Measurements from ENCODE around the gene POLRMT.
A peak's percentile ranks its signal among the peaks of the same experiment; 100 is the strongest.

Gene POLRMT

GRCh38 chr19:575527-576506, 57.5 kb downstream of the POLRMT start:
- DNase-seq = no peak

GRCh38 chr19:574658-575526, 58.4 kb downstream of the POLRMT start:
- no peak for DNase-seq

GRCh38 chr19:573519-573825, 59.9 kb downstream of the POLRMT start:
- DNase-seq = no peak

- peak; percentile 25 for DNase-seq
These were observed 60.4 kb downstream of the POLRMT start for GRCh38 chr19:572743-573518.

- DNase-seq = peak; percentile 97
These were observed 61.1 kb downstream of the POLRMT start, which contains the start of gene BSG for GRCh38 chr19:572140-572742. BSG (plus strand) TSS chr19:572596; CDS start chr19:572635, 39 bp downstream.

GRCh38 chr19:571566-571974, 61.8 kb downstream of the POLRMT start:
- no peak for DNase-seq

- peak; percentile 64 for DNase-seq
These were observed 62.3 kb downstream of the POLRMT start for GRCh38 chr19:570937-571565.

- no peak for DNase-seq
These were observed 63.1 kb downstream of the POLRMT start for GRCh38 chr19:570251-570686.

GRCh38 chr19:567296-567900, 65.9 kb downstream of the POLRMT start:
- DNase-seq = no peak
